ENCODE data around the gene RGS9.

RGS9 gene

DNA sequence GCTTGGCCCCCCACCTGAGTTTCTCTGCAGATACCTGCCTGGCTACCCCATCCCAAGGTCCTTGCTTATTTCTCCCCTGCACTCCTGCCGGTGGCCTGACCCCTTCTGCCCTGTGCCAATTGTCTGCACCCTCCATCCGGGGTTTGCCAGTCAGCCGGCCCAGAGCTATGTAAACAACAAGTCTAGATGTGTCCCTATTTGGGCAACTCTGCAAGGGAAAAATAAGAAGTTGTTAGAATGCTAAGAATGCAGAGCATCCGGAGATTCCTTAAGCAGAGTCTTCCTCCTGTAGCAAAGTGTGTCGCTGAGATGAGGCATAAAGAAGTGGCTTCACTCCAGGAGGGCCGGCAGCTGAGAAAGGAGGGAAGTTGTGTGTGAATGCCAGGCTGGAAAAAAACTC lies 46.6 kb downstream of the RGS9 start:
- peak; percentile 76 for DNase-seq (ENCODE audit: low spot score)

DNA sequence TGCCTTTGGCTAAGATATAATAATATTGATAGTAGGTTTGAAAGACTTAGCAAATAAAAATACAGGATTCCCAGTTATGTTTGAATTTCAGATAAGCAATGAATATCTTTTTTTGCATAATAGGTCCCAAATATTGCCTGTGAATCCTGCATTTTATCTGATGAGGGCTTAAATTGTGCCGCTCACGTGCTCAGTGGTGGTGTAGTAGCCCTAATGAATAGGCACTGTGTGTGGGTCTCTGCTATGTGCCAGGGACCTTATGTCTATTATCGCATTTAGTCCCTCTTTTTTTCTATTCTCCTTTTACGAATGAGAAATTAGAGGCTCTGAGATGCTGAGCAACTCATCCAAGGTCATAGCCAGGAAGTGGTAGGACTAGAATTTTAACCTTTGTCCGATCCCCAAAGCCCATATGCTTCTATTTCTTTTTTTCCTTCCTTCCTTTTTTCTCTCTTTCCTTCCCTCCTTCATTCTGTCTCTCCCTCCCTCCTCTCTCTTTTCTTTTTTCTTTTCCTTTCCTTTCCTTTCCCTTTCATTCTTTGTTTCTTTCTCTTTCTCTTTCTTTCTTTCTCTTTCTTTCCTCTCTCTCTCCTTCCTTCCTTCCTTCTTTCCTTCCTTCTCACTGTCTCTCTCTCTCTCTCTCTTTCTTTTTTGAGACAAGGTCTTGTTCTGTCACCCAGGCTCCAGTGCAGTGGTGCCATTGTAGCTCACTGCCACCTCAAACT lies 47.2 kb downstream of the RGS9 start:
- no peak for DNase-seq (ENCODE audit: low spot score)

DNA sequence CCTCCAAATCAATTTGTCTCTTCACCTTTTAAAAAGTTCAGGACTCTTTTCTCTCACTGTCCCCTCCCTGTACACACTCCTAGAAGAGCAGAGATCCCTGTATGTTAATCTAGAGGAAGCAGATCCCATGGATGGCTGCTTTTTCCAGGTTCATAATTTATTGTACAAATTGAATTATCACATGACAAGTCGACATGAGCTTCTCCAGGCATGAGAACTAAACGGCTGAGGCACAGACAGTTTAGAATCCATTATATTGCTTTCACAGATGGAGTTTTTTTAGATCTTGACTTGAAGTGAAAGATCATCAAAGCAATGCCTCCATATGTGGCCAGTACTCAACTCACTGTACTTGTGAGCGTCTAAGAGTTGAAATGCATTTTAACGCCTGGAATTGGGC lies 47.9 kb downstream of the RGS9 start:
- DNase-seq (ENCODE audit: low spot score) = no peak

DNA sequence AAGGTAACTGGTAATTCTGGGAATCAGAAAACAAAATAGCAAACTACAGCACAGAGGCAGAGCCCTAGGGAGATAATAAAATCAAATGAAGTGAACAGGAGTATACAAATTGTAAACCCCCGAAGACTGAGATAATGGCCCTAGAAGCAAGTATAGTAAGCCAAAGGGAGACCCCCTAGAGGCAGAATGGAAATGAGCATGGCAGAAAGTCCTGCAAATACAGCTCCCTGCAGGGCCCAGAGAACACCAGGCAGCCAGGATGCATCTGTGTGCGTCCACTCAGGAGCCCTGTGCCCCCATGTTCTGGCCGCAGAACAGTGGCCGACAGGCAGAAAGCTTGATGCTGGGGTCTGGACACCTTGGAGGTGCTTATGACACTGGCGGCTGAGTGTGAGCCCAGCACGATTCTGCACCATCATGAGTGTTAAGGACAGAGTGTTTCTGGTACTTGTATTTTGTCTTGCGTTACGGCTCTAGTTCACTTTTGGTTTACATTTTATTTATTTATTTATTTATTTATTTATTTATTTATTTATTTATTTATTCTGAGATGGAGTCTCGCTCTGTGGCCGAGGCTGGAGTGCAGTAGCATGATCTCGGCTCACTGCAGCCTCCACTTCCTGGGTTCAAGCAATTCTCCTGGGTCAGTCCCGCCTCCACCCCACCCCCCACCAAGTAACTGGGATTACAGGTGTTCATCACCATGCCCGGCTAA lies 48.7 kb downstream of the RGS9 start:
- no peak for DNase-seq (ENCODE audit: low spot score)

DNA sequence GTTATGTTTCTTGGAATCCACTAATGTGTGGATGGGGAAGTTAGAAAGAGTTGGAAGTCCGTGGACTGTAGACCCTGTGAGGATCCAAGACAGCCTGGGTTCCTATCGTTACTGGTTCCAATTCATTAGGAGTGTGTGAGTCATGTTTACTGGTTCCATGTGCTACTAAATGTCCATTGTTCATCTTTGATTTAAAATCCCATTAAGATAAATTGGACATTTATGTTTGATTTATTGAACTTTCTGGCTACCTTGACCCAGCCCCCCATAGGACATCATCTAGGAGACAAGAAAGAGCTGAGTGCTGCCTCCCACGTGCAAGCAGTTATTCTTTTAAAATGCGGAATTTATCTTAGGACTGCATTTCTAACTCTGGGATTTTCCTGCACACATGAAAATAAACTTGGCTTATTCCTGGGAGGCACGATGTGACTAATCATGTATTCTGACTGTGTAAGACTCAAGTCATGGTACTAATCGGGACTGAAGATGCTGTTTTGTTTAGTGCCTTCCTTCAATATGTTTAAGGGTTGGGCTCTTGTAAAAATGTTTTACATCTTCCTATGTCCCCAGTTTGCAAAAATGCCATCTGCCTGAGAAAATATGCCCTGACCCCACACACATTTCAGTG lies 53.4 kb downstream of the RGS9 start:
- DNase-seq (ENCODE audit: low spot score) = peak; percentile 45

DNA sequence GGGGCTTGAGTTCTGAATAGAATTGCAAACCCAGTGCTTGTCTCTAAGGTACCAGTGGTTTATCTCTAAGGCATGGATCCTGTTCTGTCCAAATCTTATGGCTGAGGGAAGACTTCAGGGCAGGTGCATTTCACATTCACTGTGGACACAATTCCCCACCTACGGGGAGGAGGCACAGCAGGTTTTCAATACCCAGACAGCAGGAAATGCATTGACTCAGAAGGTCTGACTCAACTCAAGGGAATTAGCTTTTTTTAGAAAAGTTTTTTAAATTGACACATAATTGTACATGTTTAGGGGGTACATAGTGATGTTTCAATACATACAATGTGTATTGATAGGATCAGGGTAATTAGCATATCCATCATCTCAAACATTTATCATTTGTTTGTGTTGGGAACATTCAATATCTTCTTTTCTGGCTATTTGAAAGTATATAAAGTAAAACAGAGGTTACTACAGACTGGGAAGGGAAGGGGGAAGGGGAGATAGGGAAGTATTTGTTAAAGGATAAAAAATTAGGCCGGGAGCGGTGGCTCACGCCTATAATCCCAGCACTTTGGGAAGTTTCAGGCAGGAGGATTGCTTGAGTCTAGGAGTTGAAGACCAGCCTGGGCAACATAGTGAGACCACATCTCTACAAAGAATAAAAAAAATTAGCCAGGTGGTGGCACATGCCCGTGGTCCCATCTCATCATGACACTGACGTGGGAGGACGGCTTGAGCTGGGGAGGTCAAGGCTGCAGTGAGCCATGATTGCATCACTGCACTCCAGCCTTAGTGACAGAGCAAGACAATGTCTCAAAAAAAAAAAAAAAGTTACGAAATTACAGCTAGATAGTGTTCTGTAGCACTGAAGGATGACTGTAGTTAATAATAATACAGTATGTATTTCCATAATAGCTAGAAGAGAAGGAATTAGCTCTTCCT lies 54.9 kb downstream of the RGS9 start:
- peak; percentile 76 for DNase-seq (ENCODE audit: low spot score)

DNA sequence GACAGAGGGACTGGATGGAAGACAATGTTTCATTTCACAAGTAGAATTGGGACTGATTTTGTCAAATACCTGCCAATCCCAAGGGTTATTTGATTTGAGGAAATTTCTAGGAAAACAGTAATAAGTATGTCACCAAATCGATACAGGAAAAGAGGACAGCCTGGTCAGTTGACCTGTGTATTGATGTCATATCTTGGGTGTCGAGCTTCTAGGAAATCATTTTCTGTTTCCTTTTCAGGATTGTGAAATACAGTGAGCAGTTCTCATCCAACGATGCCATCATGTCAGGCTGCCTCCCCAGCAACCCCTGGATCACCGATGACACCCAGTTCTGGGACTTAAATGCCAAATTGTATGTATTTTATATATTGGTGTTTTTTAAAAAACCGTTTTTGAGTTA lies 56.1 kb downstream of the RGS9 start:
- DNase-seq (ENCODE audit: low spot score) = no peak

DNA sequence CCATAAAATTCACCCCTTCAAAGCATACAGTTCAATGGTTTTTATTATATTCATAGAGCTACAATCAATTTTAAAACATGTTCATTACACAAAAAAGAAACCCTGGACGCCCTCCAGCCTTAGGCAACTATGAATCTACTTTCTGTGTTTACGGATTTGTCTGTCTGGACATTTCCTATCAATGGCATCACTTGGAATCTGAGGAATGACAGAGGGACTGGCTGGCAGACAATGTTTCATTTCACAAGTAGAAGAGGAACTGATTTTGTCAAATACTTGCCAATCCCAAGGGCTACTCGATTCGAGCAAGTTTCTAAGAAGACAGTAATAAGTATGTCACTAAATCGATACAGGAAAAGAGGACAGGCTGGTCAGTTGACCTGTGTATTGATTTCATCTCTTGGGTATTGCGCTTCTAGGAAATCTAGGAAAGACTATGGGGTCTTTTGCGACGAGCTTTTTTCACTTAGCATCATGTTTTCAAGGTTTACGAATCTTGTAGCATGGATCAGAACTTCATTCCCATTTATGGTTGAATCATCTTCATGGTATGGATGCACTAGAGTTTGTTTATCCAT lies 56.6 kb downstream of the RGS9 start:
- no peak for DNase-seq (ENCODE audit: low spot score)

DNA sequence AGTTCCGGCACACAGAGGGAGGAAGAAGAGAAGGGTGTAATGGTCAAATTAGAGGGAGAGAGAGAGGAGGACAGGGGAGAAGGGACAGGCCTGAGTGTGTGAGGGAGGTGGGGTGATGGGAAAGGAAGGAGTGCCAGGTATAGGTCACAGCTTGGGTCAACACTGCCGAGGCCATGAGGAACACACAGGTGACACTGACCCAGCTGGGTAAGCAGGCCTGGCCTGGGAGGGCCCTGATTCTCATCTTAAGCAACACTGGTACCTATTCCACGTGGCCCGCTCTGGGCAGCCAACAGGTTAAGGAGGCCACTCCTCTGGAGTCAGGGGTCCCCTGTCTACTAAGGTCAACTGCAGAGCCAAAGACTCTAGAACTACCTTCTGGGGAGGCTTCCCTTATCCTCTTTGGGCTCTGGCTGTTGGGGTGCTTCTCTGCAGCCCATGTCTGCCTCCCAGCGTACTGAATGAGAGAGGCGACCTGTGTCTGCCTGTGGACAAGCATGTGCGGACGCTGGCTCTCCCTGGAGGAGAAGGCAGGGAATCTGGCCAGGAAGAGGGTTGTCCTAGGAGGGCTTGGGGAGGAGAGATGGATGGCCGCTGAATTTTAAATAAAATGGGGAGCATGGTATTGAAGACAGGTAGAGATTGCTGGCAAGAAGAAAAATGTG lies 57.6 kb downstream of the RGS9 start:
- DNase-seq (ENCODE audit: low spot score) = no peak

DNA sequence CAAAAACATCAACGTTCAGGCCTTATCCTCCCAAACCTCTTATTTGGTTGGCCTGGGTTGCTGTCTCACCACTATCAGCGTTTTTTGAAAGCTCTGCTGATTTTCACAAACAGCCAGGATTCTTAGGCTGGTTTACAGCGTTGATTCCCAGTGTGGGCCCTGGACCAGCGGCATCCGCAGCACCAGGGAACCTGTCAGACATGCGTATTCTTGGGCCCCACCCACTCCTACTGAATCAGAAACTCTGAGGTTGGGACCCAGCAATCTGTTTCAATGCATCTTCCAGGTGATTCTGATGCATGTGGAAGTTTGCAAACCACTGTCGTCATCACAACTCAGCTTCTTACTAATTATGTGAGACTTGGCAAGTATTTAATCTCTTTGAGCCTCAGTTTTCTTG lies 58.5 kb downstream of the RGS9 start:
- no peak for DNase-seq (ENCODE audit: low spot score)

DNA sequence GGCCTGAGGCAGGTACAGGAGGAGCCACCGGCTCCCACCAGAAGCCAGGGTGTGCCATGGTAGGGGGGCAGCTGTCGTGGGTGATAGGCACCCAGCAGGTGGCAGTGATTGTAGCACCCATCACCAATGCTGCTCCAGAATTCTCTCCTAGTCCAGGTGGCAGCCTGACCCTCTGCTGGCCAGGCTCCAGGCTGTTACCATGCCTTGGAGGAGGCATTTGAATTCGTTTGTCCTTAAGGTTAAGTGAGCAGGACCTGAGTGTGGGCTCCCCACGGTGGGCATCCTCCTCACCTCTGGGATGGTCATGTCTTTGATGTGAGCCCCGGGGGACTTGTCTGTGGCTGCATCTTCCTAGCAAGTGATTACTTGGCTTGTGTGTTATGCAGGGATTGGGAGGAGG lies 59.4 kb downstream of the RGS9 start:
- no peak for DNase-seq (ENCODE audit: low spot score)

DNA sequence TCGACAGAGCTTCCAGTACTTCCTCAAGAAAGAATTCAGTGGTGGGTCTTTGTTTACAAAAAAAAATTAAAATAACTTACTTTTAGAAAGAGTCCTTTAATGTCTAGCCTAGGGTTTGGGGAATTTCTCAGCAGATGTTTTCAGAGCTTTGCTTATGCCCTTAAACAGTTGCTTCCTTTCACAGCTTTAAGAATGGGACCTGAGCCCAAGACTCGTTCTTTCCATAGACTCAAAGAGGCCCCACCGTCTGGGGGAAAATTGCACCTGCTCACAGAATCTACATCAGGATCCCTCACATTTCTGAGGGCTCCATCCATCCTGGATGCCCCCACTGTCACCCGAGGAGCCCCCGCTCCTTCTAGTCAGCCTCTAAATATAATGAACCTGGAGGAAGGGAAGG lies 60.0 kb downstream of the RGS9 start:
- no peak for DNase-seq (ENCODE audit: low spot score)

DNA sequence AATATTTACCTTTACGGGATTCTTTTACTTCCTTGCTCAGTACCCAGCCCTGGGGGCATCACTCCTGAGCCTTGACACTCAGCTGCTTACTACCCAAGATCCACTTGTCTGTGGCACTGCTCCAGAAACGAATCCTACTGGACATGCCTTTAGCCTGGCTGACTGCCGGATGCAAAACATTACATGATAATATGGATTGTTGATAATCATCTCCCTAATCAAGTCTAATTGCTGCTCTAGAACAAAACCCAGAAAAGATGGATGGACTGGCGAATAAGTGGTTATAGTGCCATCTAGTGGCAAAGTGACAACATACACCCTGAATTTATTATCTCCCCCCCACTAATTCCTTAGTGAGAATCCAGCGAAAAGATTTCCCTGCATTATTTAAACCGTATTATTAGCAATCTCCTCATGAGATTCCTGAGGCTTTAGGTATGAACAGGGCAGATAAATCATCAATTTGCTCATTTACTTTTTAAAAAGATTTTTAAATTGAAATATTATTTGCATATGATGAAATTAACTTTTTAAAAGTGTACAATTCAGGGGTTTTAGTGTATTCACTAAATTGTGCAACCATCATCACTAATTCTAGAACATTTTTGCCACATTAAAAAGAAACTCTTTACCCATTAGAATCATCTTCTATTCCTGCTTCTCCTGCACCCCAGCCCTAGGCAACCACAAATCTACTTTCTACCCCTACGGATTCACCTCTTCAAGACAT lies 61.6 kb downstream of the RGS9 start:
- DNase-seq (ENCODE audit: low spot score) = peak; percentile 87

DNA sequence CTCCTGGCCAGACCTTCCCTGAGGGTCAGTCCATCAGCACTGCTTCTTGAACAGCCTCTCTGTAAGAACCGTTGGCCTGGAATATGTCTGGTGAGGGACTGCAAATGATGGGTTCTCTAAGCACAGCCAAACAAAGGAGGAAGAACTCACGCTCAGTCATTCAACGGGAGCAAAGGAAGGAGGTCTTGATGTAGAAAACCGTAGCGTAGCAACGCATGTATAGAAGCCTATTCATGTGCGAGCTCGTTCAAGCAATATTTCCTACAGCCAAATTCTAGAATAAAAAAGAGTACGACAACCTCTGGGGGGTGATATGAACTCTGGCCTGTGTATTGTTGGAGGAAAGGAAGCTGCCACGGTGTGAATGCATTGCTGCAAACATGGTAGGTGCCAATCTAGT lies 64.2 kb downstream of the RGS9 start:
- DNase-seq (ENCODE audit: low spot score) = no peak

DNA sequence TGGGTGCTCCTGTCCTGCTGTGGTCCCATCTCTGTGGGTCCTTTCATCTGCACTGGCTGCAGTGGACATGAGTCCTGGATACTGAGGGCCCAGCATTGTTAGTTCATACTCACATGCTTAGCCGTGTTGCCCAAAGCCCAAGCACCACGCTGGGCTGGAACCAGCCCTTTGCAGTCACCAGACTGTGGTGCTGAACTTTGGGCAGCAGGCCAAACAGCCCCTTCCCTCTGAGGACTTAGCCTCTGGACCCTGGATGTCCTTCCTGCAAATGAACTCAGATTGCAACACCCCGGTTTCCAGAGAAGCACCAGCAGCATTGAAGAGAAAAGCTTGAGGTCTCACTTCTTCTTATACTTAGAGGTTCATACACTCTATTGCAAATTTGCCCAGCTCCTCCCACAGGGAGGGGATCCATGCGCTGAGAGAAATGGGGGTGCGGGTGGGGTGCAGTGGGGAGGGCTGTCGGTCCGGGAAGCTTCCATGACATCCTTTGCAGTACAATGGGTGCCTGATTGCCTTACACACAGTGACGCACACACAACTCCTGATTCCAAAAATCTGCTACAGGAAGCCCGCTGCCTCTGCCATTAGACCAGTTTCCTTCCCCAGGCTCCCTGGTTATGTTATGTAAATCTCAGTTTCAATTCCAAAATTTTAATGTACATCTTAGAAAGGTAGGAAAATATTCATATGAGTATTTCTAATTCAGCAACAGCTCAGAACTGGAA lies 65.8 kb downstream of the RGS9 start:
- DNase-seq (ENCODE audit: low spot score) = no peak

DNA sequence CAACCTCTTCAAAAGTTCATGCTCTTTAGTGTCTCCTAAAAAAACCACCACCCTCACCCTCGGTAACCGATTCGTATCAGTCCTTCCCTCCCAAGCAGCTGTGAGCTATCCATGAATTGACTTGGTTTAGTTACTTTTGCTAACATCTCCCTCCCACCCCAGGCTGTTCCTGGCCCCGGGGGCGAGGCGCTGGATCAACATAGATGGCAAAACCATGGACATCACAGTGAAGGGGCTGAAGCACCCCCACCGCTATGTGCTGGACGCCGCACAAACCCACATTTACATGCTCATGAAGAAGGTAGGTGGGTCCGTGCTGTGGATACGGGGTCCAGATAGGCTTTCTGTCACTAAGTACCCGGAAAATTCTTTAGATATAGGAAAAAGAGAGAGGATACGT lies 66.8 kb downstream of the RGS9 start:
- DNase-seq (ENCODE audit: low spot score) = no peak

DNA sequence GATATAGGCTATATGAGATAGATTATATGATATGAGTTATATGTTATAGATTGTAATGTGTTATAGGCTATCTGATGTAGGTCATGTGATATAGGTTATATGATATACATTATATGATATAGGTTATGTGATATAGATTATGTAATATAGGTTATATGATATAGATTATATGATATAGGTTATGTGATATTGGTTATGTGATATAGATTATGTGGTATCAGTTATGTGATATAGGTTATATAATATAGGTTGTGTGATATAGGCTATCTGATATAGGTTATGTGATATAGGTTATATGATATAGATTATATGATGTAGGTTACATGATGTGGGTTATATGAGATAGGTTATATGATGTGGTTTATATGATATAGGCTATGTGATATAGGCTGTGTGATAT lies 68.5 kb downstream of the RGS9 start:
- no peak for DNase-seq (ENCODE audit: low spot score)

DNA sequence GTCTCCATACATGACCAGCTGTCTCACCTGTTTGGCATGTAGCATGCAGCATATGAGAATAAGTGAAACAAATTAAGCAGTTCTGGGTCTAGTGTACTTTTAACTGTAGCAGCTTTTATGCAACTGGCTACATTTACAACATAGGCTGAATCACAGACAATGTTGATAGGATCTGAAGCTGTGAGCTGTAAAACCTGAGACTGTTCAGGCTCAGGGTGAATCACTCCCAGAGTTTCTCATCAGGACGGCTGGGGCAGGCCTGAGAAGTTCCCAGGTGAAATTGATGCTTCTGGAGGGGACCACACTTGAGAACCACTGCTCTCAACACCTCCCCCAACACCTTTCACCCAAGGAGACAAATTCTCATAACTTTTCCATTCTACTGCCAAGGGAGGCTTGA lies 70.3 kb downstream of the RGS9 start:
- DNase-seq (ENCODE audit: low spot score) = peak; percentile 22

DNA sequence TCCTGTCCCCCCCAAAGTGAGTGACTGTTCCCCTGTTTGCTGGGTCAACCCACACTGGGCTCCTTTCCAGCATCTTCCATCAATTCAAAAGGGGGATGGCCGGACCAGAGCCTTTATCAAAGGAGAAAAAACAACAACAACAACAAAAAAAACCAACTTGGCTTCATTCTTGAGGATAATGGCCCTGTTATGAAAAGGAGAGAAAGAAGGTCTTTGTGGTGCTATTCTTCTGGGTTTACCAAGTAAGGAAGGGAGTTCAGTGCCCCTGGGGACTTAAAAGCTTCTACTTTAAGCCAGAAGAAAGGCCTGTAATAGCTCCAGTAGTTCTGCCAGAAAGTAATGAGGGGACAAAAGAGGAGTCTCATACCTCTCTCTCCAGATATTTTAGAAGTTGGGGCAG lies 71.5 kb downstream of the RGS9 start:
- DNase-seq (ENCODE audit: low spot score) = no peak

DNA sequence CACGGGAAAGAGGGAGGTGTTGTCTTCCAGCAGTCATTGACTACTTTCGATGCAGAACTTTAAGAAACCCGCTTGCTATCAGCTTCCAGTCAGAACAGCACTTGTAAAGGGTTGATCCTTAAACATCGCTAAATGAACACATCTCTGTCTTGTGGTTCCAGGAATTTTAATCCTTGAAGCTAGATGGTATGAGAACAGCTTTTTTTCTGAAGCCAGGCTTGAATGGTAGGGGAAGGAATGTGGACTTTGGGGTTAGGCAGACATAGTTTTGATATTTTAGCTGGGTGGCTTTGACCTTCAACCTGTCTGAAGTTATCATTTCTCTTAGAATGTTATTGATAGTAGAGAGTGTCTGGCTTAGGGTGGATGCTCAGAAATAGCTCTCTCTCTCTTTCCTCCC lies 81.1 kb downstream of the RGS9 start:
- no peak for DNase-seq (ENCODE audit: low spot score)
